ENCODE data around the gene ANGPTL1. TPM values are rescaled to one million over a fixed set of nuclear protein-coding genes. Genes with fewer than 3 reads are reported as not detected.

ANGPTL1 gene
- total RNA-seq, 4 donors from 2014 or later = 4.3 to 23.4 (median 10.6) TPM

DNA sequence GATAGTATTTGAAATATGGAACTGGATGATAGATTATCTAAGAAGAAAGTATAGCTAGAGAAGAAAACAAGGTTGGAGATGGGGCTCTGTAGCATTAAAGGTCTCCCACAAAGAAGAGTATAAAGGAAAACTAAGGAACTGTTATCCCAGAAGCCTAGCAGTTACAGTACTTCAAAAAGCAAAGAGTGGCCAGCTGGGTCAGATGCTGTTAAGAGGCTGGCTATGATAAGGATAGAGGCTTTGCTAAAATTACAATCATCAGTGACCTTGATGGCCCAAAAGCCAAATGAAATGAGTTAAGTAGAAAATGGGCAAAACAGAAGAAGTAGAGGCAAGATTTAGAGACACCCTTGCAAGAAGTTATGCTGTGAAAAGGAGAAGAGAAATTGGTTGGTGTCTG lies 25.1 kb upstream of the ANGPTL1 start:
- Histone ChIP-seq H3K27me3 (no peaks in the 10 kb centered on the region), H3K4me1 (no peaks in the 10 kb centered on the region), H3K4me3 (no peak overlapping the region), H3K27ac (no peak overlapping the region), H3K36me3 (peaks cover 9% of the 10 kb centered on the region), H3K9me3 (no peaks in the 10 kb centered on the region)
- DNase-seq (ENCODE audit: low spot score in 2 of 2) = no peak
- TF ChIP-seq POLR2A (IDR thresholded peaks at IDR 0.05) = no peak
- TF ChIP-seq POLR2AphosphoS5 (IDR thresholded peaks at IDR 0.05) = no peak
- TF ChIP-seq EP300 (IDR thresholded peaks at IDR 0.05) = no peak
- TF ChIP-seq, protein P1, sequence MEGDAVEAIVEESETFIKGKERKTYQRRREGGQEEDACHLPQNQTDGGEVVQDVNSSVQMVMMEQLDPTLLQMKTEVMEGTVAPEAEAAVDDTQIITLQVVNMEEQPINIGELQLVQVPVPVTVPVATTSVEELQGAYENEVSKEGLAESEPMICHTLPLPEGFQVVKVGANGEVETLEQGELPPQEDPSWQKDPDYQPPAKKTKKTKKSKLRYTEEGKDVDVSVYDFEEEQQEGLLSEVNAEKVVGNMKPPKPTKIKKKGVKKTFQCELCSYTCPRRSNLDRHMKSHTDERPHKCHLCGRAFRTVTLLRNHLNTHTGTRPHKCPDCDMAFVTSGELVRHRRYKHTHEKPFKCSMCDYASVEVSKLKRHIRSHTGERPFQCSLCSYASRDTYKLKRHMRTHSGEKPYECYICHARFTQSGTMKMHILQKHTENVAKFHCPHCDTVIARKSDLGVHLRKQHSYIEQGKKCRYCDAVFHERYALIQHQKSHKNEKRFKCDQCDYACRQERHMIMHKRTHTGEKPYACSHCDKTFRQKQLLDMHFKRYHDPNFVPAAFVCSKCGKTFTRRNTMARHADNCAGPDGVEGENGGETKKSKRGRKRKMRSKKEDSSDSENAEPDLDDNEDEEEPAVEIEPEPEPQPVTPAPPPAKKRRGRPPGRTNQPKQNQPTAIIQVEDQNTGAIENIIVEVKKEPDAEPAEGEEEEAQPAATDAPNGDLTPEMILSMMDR (IDR thresholded peaks at IDR 0.05) = no peak

- no peak for TF ChIP-seq POLR2AphosphoS5 (IDR thresholded peaks at IDR 0.05)
- no peak for TF ChIP-seq POLR2A (IDR thresholded peaks at IDR 0.05)
- no peak for TF ChIP-seq EP300 (IDR thresholded peaks at IDR 0.05)
- TF ChIP-seq, protein P1 (IDR thresholded peaks at IDR 0.05) = no peak
- peaks cover 3% of the 10 kb centered on the region for H3K36me3 ChIP-seq
- no peak overlapping the region for H3K27ac ChIP-seq
- WGBS = 97% methylated on average over 2 of the region's 2 CpGs
- no peaks in the 10 kb centered on the region for H3K4me1 ChIP-seq
- H3K27me3 ChIP-seq = no peaks in the 10 kb centered on the region
- DNase-seq (ENCODE audit: low spot score in 2 of 2) = no peak
- no peak overlapping the region for H3K4me3 ChIP-seq
- H3K9me3 ChIP-seq = no peaks in the 10 kb centered on the region
Measured at GRCh38 chr1:178886551-178886950, 15.7 kb upstream of the ANGPTL1 start.

- peaks cover 3% of the 10 kb centered on the region for H3K36me3 ChIP-seq
- no peaks in the 10 kb centered on the region for H3K4me1 ChIP-seq
- 87% methylated on average over 4 of the region's 4 CpGs for WGBS
- H3K27me3 ChIP-seq = no peaks in the 10 kb centered on the region
- TF ChIP-seq EP300 (IDR thresholded peaks at IDR 0.05) (no peak), POLR2AphosphoS5 (IDR thresholded peaks at IDR 0.05) (no peak)
- no peak overlapping the region for H3K4me3 ChIP-seq
- no peak overlapping the region for H3K27ac ChIP-seq
- DNase-seq (ENCODE audit: low spot score in 2 of 2) = no peak
- no peaks in the 10 kb centered on the region for H3K9me3 ChIP-seq
Measured at GRCh38 chr1:178885869-178886268, 15.0 kb upstream of the ANGPTL1 start.

DNA sequence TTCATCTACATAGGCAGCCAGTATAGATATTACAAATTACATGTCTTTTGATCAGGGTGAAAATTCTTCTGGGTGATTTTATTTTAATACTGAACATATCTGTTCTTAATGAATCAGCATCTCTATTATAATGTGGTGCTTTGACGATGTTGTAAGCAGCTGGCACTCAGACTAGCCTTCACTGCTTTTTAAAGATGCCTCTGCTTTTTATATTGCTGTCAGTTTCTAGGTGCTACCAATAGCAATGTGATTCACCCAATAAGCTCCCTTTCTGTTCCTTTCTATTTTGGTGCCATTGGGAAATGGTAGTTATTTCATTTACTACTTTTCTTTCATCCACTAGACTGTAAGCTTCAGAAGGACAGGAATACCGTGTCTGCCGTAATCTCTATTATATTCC lies 11.1 kb upstream of the ANGPTL1 start:
- peaks cover 3% of the 10 kb centered on the region for H3K36me3 ChIP-seq
- no peaks in the 10 kb centered on the region for H3K4me1 ChIP-seq
- no peaks in the 10 kb centered on the region for H3K9me3 ChIP-seq
- H3K27ac ChIP-seq = no peak overlapping the region
- no peaks in the 10 kb centered on the region for H3K27me3 ChIP-seq
- no peak overlapping the region for H3K4me3 ChIP-seq
- 89% methylated on average over 3 of the region's 3 CpGs for WGBS
- DNase-seq (ENCODE audit: low spot score in 2 of 2) = no peak
- TF ChIP-seq EP300 (IDR thresholded peaks at IDR 0.05) = no peak
- no peak for TF ChIP-seq POLR2AphosphoS5 (IDR thresholded peaks at IDR 0.05)
- TF ChIP-seq, protein P1 (IDR thresholded peaks at IDR 0.05) = no peak
- TF ChIP-seq POLR2A (IDR thresholded peaks at IDR 0.05) = no peak

DNA sequence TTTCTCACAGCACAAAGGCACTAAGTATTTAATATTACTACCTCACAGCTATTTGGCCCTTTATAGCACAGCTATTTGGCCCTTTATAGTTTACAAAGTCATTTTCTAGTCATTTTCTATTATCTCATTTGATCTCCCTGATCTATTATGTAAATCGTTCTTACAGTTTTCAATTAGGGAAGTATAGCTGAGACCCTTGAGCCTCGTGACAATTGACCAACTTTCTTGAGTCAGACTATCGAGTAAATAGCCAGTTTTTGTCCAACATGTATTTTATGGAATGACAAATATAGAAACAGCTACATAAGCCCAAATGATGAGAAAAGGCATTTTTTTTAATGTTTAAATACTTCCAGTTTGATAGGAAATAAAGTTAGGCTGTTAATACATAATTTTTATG lies 7.0 kb upstream of the ANGPTL1 start:
- Histone ChIP-seq H3K4me1 (no peaks in the 10 kb centered on the region), H3K9me3 (no peaks in the 10 kb centered on the region), H3K36me3 (no peaks in the 10 kb centered on the region), H3K27ac (no peak overlapping the region), H3K4me3 (no peak overlapping the region), H3K27me3 (no peaks in the 10 kb centered on the region)
- WGBS = 81% methylated on average over 3 of the region's 3 CpGs
- DNase-seq (ENCODE audit: low spot score in 2 of 2) = no peak
- TF ChIP-seq EP300 (IDR thresholded peaks at IDR 0.05) (no peak), POLR2AphosphoS5 (IDR thresholded peaks at IDR 0.05) (no peak), POLR2A (IDR thresholded peaks at IDR 0.05) (no peak)
- TF ChIP-seq, protein P1 (IDR thresholded peaks at IDR 0.05) = no peak

DNA sequence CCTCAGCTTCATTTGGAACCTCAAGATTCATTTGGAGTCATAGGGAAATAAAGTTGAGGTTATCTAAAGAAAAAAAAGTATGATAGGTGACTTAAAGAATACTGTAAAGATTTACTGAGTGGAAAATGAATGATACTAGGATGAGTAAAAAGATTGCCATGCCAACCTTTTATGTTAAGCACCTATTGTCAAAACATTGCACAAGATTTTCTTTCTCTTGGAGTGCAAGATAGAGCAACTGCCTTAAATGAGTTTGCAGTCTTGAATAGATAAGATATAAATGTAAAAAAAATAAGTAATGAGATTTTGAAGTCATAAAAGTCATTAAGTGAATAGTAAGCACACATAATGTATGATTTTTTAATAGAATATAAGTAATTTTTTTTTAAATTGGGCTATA lies 5.1 kb upstream of the ANGPTL1 start:
- no peak for TF ChIP-seq POLR2AphosphoS5 (IDR thresholded peaks at IDR 0.05)
- TF ChIP-seq, protein P1 (IDR thresholded peaks at IDR 0.05) = no peak
- no peak for TF ChIP-seq EP300 (IDR thresholded peaks at IDR 0.05)
- TF ChIP-seq POLR2A (IDR thresholded peaks at IDR 0.05) = no peak
- no peaks in the 10 kb centered on the region for H3K36me3 ChIP-seq
- H3K4me1 ChIP-seq = peaks cover 8% of the 10 kb centered on the region
- no peaks in the 10 kb centered on the region for H3K27me3 ChIP-seq
- DNase-seq (ENCODE audit: low spot score in 2 of 2) = no peak
- no peak overlapping the region for H3K4me3 ChIP-seq
- H3K27ac ChIP-seq = no peak overlapping the region
- H3K9me3 ChIP-seq = no peaks in the 10 kb centered on the region
